ENCODE data around the gene IL19. TPM values are rescaled to one million over a fixed set of nuclear protein-coding genes. Genes with fewer than 3 reads are reported as not detected.

Gene IL19
- total RNA-seq, 1 experiment from 2014 or later = not detected

GRCh38 chr1:206739411-206740076, 31.0 kb upstream of the IL19 start:
- Mint-ChIP-seq H3K36me3 (ENCODE audit: insufficient read depth, unreplicated experiment) (peaks cover 49% of the 10 kb centered on the region), H3K9me3 (ENCODE audit: unreplicated experiment) (no peaks in the 10 kb centered on the region), H3K27me3 (ENCODE audit: insufficient read depth, unreplicated experiment) (no peaks in the 10 kb centered on the region), H3K27ac (ENCODE audit: low read depth, unreplicated experiment) (no peak overlapping the region), H3K4me1 (ENCODE audit: insufficient read depth, unreplicated experiment) (peaks cover 9% of the 10 kb centered on the region), H3K4me3 (ENCODE audit: unreplicated experiment) (no peak overlapping the region)
- intact Hi-C loops (cut with micrococcal nuclease) = loop anchor here (1.0 kb wide), 2 partner anchors 126 to 173 kb away; partner anchors contain the start of gene IL20
- no peak for DNase-seq (ENCODE audit: unreplicated experiment)
- ChIA-PET POLR2A (interaction anchor here (0.5 to 1.2 kb wide), 4 partner anchors 9 to 136 kb away, joined by 3 read pairs; no protein-coding TSS in a partner anchor), CTCF (interaction anchor here (0.6 to 7.1 kb wide), 24 partner anchors 9 to 339 kb away, joined by 3 to 93 read pairs (median 4); partner anchors contain the start of genes DYRK3 and IL10)
- TF ChIP-seq, protein P1, sequence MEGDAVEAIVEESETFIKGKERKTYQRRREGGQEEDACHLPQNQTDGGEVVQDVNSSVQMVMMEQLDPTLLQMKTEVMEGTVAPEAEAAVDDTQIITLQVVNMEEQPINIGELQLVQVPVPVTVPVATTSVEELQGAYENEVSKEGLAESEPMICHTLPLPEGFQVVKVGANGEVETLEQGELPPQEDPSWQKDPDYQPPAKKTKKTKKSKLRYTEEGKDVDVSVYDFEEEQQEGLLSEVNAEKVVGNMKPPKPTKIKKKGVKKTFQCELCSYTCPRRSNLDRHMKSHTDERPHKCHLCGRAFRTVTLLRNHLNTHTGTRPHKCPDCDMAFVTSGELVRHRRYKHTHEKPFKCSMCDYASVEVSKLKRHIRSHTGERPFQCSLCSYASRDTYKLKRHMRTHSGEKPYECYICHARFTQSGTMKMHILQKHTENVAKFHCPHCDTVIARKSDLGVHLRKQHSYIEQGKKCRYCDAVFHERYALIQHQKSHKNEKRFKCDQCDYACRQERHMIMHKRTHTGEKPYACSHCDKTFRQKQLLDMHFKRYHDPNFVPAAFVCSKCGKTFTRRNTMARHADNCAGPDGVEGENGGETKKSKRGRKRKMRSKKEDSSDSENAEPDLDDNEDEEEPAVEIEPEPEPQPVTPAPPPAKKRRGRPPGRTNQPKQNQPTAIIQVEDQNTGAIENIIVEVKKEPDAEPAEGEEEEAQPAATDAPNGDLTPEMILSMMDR (IDR thresholded peaks at IDR 0.05; ENCODE audit: unreplicated experiment) = no peak
- BruUV-seq (replicated peaks) = no TSS peak

DNA sequence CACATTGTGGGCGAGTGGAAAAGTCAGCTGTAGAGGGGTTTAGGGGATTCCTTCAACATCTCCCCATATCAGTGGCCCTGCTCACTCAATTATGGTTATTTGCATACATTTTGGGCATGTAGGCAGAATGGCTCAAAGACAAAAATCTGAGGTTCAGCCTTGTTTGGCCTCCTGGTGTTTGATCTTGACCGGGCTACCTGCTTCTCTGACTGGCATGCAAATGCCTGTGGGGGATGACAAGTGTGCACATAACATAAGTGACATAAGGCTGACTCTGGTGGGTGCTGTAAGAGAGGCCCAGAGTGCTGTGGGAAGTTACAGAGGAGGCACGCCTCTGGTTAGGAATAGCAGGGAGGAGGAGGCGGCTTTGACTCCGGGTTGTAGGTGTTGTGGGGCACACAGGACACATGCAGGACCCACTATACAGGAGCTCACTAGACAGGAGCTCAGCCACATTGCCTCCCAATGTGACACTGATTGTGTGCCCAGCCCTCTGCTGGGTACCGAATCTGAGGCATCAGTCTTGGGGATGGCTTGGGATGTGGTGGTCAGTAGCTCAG, 29.4 kb upstream of the IL19 start:
- Mint-ChIP-seq H3K9me3 (ENCODE audit: unreplicated experiment) (no peaks in the 10 kb centered on the region), H3K27ac (ENCODE audit: low read depth, unreplicated experiment) (no peak overlapping the region), H3K36me3 (ENCODE audit: insufficient read depth, unreplicated experiment) (peaks cover 34% of the 10 kb centered on the region), H3K4me3 (ENCODE audit: unreplicated experiment) (no peak overlapping the region), H3K4me1 (ENCODE audit: insufficient read depth, unreplicated experiment) (peaks cover 9% of the 10 kb centered on the region), H3K27me3 (ENCODE audit: insufficient read depth, unreplicated experiment) (no peaks in the 10 kb centered on the region)
- DNase-seq (ENCODE audit: unreplicated experiment) = no peak
- POLR2A ChIA-PET = interaction anchor here (0.7 to 1.1 kb wide), 3 partner anchors 14 to 235 kb away, joined by 3 to 4 read pairs (median 3); no protein-coding TSS in a partner anchor
- CTCF ChIA-PET = interaction anchor here (0.6 to 7.1 kb wide), 10 partner anchors 15 to 171 kb away, joined by 3 to 93 read pairs (median 4); no protein-coding TSS in a partner anchor
- TF ChIP-seq, protein P1 (IDR thresholded peaks at IDR 0.05; ENCODE audit: unreplicated experiment) = no peak
- intact Hi-C loops (cut with micrococcal nuclease) = no loop called here
- no TSS peak for BruUV-seq (replicated peaks)

DNA sequence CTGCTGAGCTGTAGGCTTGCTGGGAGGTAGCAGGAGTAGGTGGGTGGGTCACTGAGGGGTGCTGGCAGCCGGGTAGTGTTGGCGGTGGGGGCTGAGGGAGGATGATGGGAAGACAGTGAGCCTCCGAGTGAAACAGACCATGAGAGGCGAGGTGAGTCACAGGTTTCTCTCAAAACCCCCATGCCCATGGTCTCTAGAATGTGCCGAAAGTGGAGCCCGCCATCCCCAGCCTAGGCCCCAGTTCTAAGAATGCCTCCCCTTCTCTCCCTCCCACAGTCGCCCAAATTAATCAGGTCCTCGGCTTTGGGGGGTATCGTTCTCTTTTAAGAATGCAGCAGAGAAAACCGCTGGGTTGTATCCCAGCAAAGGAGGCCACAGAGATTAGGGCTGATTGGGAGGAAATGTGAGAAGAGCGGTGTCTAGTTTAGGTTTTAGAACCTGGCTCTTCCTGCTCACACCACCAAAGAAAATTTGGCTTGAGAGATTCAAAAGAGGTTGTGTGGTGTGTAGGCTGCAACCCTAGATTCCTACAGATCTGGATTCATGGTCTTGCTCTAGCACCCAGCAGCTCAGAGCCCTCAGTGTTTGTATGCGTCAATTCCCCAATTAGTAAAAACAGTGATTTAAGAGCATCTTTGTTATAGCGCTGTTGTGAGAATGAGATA, 27.7 kb upstream of the IL19 start:
- peaks cover 18% of the 10 kb centered on the region for H3K36me3 Mint-ChIP-seq (ENCODE audit: insufficient read depth, unreplicated experiment)
- CTCF ChIA-PET = interaction anchor here (0.6 to 7.1 kb wide), 7 partner anchors 8 to 170 kb away, joined by 3 to 93 read pairs (median 3); partner anchors contain the start of gene IL20
- no peak overlapping the region for H3K27ac Mint-ChIP-seq (ENCODE audit: low read depth, unreplicated experiment)
- POLR2A ChIA-PET = interaction anchor here (0.7 to 0.8 kb wide), 3 partner anchors 22 to 89 kb away, joined by 3 read pairs; no protein-coding TSS in a partner anchor
- BruUV-seq (replicated peaks) = no TSS peak
- H3K4me3 Mint-ChIP-seq (ENCODE audit: unreplicated experiment) = no peak overlapping the region
- peaks cover 9% of the 10 kb centered on the region for H3K4me1 Mint-ChIP-seq (ENCODE audit: insufficient read depth, unreplicated experiment)
- TF ChIP-seq, protein P1 (IDR thresholded peaks at IDR 0.05; ENCODE audit: unreplicated experiment) = no peak
- no peaks in the 10 kb centered on the region for H3K27me3 Mint-ChIP-seq (ENCODE audit: insufficient read depth, unreplicated experiment)
- intact Hi-C loops (cut with micrococcal nuclease) = no loop called here
- no peak for DNase-seq (ENCODE audit: unreplicated experiment)
- H3K9me3 Mint-ChIP-seq (ENCODE audit: unreplicated experiment) = no peaks in the 10 kb centered on the region

- Mint-ChIP-seq H3K4me3 (ENCODE audit: unreplicated experiment) (no peak overlapping the region), H3K27me3 (ENCODE audit: insufficient read depth, unreplicated experiment) (peaks cover 8% of the 10 kb centered on the region), H3K9me3 (ENCODE audit: unreplicated experiment) (no peaks in the 10 kb centered on the region), H3K4me1 (ENCODE audit: insufficient read depth, unreplicated experiment) (peaks cover 5% of the 10 kb centered on the region), H3K36me3 (ENCODE audit: insufficient read depth, unreplicated experiment) (no peaks in the 10 kb centered on the region), H3K27ac (ENCODE audit: low read depth, unreplicated experiment) (no peak overlapping the region)
- TF ChIP-seq, protein P1 (IDR thresholded peaks at IDR 0.05; ENCODE audit: unreplicated experiment) = no peak
- no TSS peak for BruUV-seq (replicated peaks)
- DNase-seq (ENCODE audit: unreplicated experiment) = no peak
- ChIA-PET POLR2A (interaction anchor here (0.6 to 1.5 kb wide), 4 partner anchors 8 to 66 kb away, joined by 3 read pairs; partner anchors contain the start of gene IL10), CTCF (interaction anchor here (0.6 to 7.1 kb wide), 14 partner anchors 10 to 281 kb away, joined by 3 to 93 read pairs (median 5); partner anchors contain the start of gene IL20)
- intact Hi-C loops (cut with micrococcal nuclease) = no loop called here
Measured at GRCh38 chr1:206744683-206745082, 25.9 kb upstream of the IL19 start.
